Astrocyte (in vitro differentiated cells and primary cell): Measurements from ENCODE around the gene SHROOM3.

ENCODE experiments used
- EZH2 ChIP-seq: IDR thresholded peaks from 2 replicates; pipeline ENCODE4 v1.6.1; 2012; ENCODE audit warnings: mild to moderate bottlenecking, low read length, inconsistent platforms; ENCODE audit not compliant: insufficient read depth
- TF ChIP-seq, protein P1 (sequence below): IDR thresholded peaks from 2 replicates; pipeline ENCODE4 v1.5.1; 2011; ENCODE audit warnings: low read depth, mild to moderate bottlenecking, inconsistent platforms, low read length, moderate library complexity; ENCODE audit not compliant: insufficient read depth

GRCh38 chr4:76679691-76680090 is 244.7 kb downstream of the SHROOM3 start:
- TF ChIP-seq, protein P1, sequence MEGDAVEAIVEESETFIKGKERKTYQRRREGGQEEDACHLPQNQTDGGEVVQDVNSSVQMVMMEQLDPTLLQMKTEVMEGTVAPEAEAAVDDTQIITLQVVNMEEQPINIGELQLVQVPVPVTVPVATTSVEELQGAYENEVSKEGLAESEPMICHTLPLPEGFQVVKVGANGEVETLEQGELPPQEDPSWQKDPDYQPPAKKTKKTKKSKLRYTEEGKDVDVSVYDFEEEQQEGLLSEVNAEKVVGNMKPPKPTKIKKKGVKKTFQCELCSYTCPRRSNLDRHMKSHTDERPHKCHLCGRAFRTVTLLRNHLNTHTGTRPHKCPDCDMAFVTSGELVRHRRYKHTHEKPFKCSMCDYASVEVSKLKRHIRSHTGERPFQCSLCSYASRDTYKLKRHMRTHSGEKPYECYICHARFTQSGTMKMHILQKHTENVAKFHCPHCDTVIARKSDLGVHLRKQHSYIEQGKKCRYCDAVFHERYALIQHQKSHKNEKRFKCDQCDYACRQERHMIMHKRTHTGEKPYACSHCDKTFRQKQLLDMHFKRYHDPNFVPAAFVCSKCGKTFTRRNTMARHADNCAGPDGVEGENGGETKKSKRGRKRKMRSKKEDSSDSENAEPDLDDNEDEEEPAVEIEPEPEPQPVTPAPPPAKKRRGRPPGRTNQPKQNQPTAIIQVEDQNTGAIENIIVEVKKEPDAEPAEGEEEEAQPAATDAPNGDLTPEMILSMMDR, result no peak
- no peak for TF ChIP-seq EZH2
